ENCODE data around the gene CADPS. TPM values are rescaled to one million over a fixed set of nuclear protein-coding genes. Genes with fewer than 3 reads are reported as not detected.

Gene CADPS
- total RNA-seq, 1 donor from 2014 or later, result not detected

DNA sequence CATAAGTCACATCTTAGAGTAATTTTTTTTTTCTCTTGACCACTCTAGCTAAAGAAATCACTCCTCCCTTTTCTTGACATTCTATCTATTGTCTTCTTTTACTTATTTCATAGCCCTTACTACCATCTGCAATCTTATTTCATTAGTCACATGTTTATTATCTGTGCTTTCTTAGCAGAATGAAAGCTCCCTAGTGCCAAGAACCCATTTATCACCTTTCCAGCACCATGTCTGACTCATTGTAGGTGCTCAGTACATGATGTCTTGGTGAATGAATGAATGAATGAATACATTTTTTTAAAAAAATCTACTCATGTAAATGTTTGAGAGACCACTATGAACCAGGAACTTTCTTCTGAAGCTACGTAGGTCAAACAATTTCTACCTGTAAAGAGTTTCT is 157.2 kb downstream of the CADPS start:
- Mint-ChIP-seq H3K27ac (no peak overlapping the region), H3K36me3 (ENCODE audit: low read depth) (no peaks in the 10 kb centered on the region)
- intact Hi-C loops (cut with micrococcal nuclease), result no loop called here

DNA sequence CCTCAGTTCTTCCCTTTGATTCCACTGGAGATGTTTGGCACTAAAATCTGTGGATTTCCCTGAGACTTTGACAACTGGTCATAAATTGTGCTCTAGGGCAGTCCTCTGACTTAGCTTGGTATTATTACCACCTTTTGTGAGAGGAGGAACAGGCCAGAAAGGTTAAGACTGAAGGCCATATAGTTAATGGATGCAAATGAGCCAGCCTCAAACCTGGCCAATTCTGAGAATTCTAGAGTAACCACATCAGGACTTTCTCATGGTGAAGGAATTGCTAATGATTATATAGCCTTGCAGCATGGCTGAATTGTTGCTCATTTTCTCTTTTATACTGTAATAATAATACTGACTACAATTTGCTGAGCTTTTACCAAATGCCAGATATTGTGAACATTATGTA is 162.5 kb downstream of the CADPS start:
- intact Hi-C loops (cut with micrococcal nuclease), result no loop called here
- H3K27ac Mint-ChIP-seq, result no peak overlapping the region
- no peak for DNase-seq (ENCODE audit: low spot score)
- H3K36me3 Mint-ChIP-seq (ENCODE audit: low read depth), result no peaks in the 10 kb centered on the region
- H3K4me3 Mint-ChIP-seq (ENCODE audit: low read depth), result no peak overlapping the region
- no peaks in the 10 kb centered on the region for H3K9me3 Mint-ChIP-seq
- no peaks in the 10 kb centered on the region for H3K27me3 Mint-ChIP-seq (ENCODE audit: low read depth)
- no peaks in the 10 kb centered on the region for H3K4me1 Mint-ChIP-seq (ENCODE audit: low read depth)

More for the DNA sequence above, 157.2 kb downstream of the CADPS start:
- DNase-seq (ENCODE audit: low spot score), result no peak
- Mint-ChIP-seq H3K4me3 (ENCODE audit: low read depth) (no peak overlapping the region), H3K9me3 (no peaks in the 10 kb centered on the region), H3K4me1 (ENCODE audit: low read depth) (no peaks in the 10 kb centered on the region), H3K27me3 (ENCODE audit: low read depth) (no peaks in the 10 kb centered on the region)

DNA sequence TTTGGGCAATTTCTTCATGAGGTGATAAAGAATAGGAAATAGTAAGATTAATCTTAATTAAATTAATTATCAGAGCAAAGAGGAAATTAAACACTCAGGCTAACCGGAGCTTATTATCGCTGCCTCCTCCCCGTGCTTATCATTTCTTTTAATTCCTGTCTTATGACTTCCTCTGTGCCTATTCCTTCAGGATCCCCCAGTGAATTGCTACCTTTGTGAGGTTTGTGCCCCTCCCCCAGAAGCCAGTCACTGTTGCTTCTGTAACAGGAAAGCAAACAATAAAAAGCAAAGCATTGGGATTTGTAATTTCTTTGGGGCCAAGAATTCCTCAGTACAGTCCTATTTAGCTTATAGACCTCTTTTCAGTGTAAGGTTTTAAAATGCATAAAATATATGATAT is 164.5 kb downstream of the CADPS start:
- no peaks in the 10 kb centered on the region for H3K9me3 Mint-ChIP-seq
- no peak overlapping the region for H3K27ac Mint-ChIP-seq
- H3K36me3 Mint-ChIP-seq (ENCODE audit: low read depth), result no peaks in the 10 kb centered on the region
- no peak for DNase-seq (ENCODE audit: low spot score)
- H3K4me3 Mint-ChIP-seq (ENCODE audit: low read depth), result no peak overlapping the region
- H3K4me1 Mint-ChIP-seq (ENCODE audit: low read depth), result no peaks in the 10 kb centered on the region
- intact Hi-C loops (cut with micrococcal nuclease), result no loop called here
- no peaks in the 10 kb centered on the region for H3K27me3 Mint-ChIP-seq (ENCODE audit: low read depth)

DNA sequence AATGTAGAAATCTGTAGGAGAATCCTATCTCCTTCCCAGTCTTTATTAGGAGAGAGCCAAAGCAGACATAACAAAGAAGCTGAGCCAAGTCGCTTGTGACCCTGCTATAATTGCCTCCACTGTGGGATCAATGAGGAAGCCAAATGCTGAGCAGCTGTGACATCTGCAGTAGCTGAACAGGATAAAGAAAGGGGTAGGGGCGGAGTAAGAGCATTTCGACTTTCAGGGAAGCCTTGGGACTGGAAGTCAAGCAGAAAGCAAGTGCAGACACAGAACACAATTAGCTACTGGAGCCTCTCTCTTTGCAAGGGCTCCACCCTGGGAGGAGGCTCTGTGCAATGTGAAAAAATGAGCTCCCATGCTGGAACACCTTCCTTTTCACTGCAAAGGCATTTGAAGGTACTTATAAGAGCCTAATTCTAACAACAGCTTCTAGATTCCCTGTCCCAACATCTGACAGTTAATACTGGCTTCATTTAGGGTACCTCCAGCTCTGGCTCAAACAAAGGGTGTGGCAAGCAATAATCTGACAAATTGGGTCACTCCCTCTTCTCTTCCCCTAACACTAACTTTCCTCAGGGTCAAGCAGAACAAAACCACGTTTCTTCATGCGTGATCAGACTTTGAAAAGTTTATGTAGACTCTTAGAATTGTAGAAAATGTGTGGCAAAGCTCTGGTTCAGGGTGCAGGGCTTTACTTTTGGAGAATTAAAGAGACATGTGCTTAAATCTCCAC is 166.4 kb downstream of the CADPS start:
- Mint-ChIP-seq H3K36me3 (ENCODE audit: low read depth) (no peaks in the 10 kb centered on the region), H3K27me3 (ENCODE audit: low read depth) (no peaks in the 10 kb centered on the region), H3K4me1 (ENCODE audit: low read depth) (no peaks in the 10 kb centered on the region), H3K9me3 (no peaks in the 10 kb centered on the region), H3K27ac (no peak overlapping the region), H3K4me3 (ENCODE audit: low read depth) (no peak overlapping the region)
- intact Hi-C loops (cut with micrococcal nuclease), result no loop called here
- DNase-seq (ENCODE audit: low spot score), result no peak

DNA sequence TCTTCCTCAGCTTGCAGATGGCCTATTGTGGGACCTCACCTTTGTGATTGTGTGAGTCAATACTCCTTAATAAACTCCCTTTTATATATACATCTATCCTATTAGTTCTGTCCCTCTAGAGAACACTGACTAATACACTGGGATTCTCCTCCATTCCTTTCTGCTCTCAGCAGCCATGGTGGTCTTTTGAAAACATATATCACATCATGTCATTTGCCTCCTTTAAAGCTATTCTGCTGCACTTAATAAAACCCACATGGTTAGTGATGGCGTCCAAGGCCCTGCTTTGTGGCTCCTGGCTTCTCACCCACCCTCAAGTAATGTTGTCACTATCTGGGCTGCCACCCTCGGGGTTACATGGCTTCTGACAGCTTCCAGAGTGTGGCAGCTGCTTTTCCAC is 169.5 kb downstream of the CADPS start:
- intact Hi-C loops (cut with micrococcal nuclease), result no loop called here
- Mint-ChIP-seq H3K36me3 (ENCODE audit: low read depth) (no peaks in the 10 kb centered on the region), H3K9me3 (no peaks in the 10 kb centered on the region), H3K4me3 (ENCODE audit: low read depth) (no peak overlapping the region), H3K27me3 (ENCODE audit: low read depth) (no peaks in the 10 kb centered on the region), H3K27ac (no peak overlapping the region), H3K4me1 (ENCODE audit: low read depth) (no peaks in the 10 kb centered on the region)
- no peak for DNase-seq (ENCODE audit: low spot score)

DNA sequence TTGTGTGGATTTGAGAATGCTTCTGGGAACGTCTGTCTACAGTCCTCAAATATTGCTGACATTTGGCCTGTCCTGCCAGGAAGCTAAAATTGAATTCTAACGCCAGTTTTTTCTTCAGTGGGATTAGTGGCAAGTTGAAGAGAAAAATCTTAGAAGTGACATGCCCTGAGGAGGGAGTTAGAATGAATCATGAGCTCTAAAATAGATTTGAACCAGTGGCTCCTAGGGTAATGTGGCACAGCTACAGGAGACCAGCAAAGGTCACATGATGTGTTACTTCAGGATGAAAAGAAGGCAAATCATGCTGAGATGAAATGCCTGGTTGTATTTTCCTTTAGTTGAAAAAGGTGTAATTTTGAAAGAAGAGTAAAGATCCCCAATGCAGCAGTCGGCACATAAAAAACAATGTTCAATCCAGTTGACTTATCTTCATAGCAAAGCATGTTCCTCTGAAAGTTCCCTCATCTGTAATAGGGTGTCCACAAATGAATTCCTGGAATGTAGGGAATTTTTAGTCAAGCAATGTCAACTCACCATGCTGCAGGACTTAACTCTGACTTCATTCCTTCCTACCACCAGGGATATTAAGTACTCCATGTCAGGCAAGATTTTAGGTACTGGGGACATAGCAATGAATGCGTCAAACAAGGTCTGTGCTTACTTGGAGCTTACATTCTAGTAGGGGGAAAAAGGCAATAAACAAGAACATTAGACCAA is 171.6 kb downstream of the CADPS start:
- Mint-ChIP-seq H3K9me3 (no peaks in the 10 kb centered on the region), H3K27ac (no peak overlapping the region), H3K4me1 (ENCODE audit: low read depth) (no peaks in the 10 kb centered on the region), H3K4me3 (ENCODE audit: low read depth) (no peak overlapping the region), H3K27me3 (ENCODE audit: low read depth) (no peaks in the 10 kb centered on the region), H3K36me3 (ENCODE audit: low read depth) (no peaks in the 10 kb centered on the region)
- intact Hi-C loops (cut with micrococcal nuclease), result no loop called here
- no peak for DNase-seq (ENCODE audit: low spot score)

DNA sequence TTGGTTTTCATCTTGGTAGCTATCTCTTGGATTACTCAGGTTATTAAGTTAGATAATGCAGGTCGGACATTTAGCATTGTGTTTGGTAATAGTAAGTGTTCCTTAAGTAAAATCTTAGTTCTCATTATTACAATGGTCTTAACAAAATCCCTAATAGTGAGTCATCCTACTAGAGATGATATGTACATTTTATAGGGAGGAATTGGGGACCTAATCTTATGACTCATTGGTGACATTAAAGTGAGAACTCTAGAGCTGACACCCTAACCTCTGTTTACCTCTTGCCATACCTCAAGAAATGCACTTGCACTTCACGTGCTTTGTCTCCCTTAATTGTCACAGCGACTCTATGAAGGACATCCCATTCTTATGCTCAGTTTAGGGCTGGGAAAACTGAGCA is 174.9 kb downstream of the CADPS start:
- Mint-ChIP-seq H3K36me3 (ENCODE audit: low read depth) (no peaks in the 10 kb centered on the region), H3K9me3 (no peaks in the 10 kb centered on the region), H3K4me3 (ENCODE audit: low read depth) (no peak overlapping the region), H3K27me3 (ENCODE audit: low read depth) (no peaks in the 10 kb centered on the region), H3K27ac (no peak overlapping the region), H3K4me1 (ENCODE audit: low read depth) (no peaks in the 10 kb centered on the region)
- DNase-seq (ENCODE audit: low spot score), result no peak
- intact Hi-C loops (cut with micrococcal nuclease), result no loop called here

DNA sequence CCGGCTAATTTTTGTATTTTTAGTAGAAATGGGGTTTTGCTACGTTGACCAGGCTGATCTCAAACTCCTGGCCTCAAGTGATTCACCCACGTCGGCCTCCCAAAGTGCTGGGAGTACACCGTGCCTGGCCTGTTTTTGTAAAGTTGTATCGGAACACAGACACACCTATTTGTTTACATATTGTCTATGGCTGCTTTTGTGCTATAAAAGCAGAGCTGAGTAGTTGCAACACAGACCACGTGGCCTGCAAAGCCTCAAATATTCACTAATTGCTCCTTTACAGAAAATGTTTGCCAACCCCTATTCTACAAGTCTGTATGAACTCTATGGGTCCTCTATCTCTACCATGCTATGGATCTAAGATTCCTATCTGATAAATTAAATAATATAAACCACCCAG is 175.5 kb downstream of the CADPS start:
- no peaks in the 10 kb centered on the region for H3K27me3 Mint-ChIP-seq (ENCODE audit: low read depth)
- intact Hi-C loops (cut with micrococcal nuclease), result no loop called here
- no peak overlapping the region for H3K27ac Mint-ChIP-seq

DNA sequence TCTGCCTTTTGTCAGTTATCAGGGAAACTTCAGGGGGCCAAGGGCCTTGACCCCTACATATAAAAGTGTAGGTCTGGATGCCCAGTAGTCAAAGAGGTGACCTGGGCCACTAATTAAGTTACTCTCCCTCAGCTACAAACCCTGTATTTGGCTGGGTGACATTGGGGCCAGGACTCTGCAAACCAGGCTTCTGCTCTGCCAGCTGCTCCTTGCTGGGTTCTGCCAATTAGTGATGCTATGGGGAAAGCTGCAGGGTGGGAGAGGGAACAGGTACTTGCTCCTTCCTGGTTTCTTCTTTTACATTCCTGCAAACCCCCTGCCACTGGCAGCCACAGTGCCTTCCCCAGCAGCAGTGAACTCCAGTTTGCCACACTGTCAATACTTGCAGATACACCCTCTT is 179.2 kb downstream of the CADPS start:
- Mint-ChIP-seq H3K27me3 (ENCODE audit: low read depth) (no peaks in the 10 kb centered on the region), H3K4me3 (ENCODE audit: low read depth) (no peak overlapping the region), H3K9me3 (no peaks in the 10 kb centered on the region), H3K27ac (no peak overlapping the region), H3K4me1 (ENCODE audit: low read depth) (no peaks in the 10 kb centered on the region), H3K36me3 (ENCODE audit: low read depth) (no peaks in the 10 kb centered on the region)
- intact Hi-C loops (cut with micrococcal nuclease), result no loop called here
- DNase-seq (ENCODE audit: low spot score), result no peak

More for the DNA sequence above, 175.5 kb downstream of the CADPS start:
- Mint-ChIP-seq H3K9me3 (no peaks in the 10 kb centered on the region), H3K4me3 (ENCODE audit: low read depth) (no peak overlapping the region), H3K4me1 (ENCODE audit: low read depth) (no peaks in the 10 kb centered on the region), H3K36me3 (ENCODE audit: low read depth) (no peaks in the 10 kb centered on the region)
- no peak for DNase-seq (ENCODE audit: low spot score)

DNA sequence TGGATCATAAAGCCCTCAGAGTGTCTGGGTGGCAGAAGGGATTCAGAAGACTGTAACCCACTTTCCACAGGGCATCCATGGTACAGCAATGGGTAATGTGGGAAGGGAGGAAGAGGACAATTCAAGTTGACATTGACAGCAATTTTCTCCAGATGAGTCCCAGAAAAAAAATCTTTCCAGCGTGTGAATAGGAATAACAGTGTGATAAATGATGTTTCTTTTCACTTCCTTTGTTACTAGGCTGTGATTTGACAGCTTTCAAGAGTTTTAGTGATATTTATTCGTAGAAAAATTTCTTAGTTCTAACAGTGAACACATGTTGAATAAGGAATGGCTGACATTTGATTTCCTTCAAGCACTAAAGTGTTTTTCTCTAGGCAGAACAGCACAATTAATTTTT is 186.4 kb downstream of the CADPS start:
- Mint-ChIP-seq H3K27ac (no peak overlapping the region), H3K9me3 (no peaks in the 10 kb centered on the region), H3K4me3 (ENCODE audit: low read depth) (no peak overlapping the region), H3K4me1 (ENCODE audit: low read depth) (no peaks in the 10 kb centered on the region), H3K36me3 (ENCODE audit: low read depth) (no peaks in the 10 kb centered on the region), H3K27me3 (ENCODE audit: low read depth) (no peaks in the 10 kb centered on the region)
- DNase-seq (ENCODE audit: low spot score), result no peak
- intact Hi-C loops (cut with micrococcal nuclease), result no loop called here

DNA sequence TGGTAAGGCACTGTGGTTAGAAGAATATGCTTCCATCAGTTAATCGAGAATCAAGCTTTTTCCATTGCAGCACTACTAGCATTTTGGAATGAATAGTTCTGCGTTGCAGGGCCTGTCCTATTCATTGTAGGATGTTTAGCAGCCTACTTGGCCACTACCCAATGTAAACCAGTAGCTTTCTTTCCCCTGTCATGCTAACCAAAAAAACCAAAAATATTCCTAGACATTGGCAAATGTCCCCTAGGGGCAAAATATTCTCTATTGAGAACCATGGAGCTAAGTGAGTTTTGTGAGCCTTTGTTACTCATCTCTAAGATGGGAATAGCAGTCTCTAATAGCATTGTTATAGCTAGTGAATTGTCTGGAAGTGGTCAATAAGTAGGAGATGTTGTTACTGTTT is 187.2 kb downstream of the CADPS start:
- no peaks in the 10 kb centered on the region for H3K9me3 Mint-ChIP-seq
- H3K4me3 Mint-ChIP-seq (ENCODE audit: low read depth), result no peak overlapping the region
- H3K36me3 Mint-ChIP-seq (ENCODE audit: low read depth), result no peaks in the 10 kb centered on the region
- no peaks in the 10 kb centered on the region for H3K27me3 Mint-ChIP-seq (ENCODE audit: low read depth)
- intact Hi-C loops (cut with micrococcal nuclease), result no loop called here
- no peak overlapping the region for H3K27ac Mint-ChIP-seq
- no peaks in the 10 kb centered on the region for H3K4me1 Mint-ChIP-seq (ENCODE audit: low read depth)
- no peak for DNase-seq (ENCODE audit: low spot score)

DNA sequence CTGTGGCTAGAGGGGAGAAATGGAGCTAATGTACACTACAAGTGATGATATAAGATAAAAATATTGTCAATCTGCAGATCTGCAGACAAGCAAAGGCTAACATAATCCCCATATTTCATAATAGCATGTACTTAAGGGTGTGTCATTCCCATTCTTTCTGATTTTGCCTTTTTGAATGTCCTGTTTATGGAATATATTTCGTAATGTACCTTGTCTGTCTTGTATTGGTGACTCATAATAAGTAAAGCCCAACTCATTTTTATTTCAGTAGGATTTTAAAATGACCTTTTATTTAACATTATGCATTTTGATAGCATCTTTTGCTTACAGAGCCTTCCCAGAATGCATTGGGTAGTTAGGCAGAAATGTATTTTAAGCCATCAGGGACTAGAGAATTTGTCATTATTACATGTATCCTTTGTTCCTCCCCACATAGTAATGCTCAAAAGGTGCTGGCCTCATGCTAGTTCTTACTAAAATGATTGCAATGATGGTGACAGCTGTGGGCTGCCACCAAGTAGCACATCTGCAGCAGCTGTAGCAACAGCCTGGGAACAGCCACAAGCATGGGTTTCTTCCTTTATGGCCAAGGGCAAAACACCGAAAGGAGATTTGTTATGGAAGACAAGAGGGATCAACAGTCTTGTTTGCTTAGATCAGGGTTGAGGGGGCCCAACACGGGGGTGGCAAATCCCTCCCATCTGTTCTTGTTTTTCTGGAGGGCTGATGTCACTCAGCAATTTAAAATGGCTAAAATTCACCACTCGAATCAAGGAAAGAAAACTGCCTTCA is 188.5 kb downstream of the CADPS start:
- Mint-ChIP-seq H3K4me3 (ENCODE audit: low read depth) (no peak overlapping the region), H3K4me1 (ENCODE audit: low read depth) (no peaks in the 10 kb centered on the region), H3K9me3 (no peaks in the 10 kb centered on the region), H3K36me3 (ENCODE audit: low read depth) (no peaks in the 10 kb centered on the region), H3K27me3 (ENCODE audit: low read depth) (no peaks in the 10 kb centered on the region), H3K27ac (no peak overlapping the region)
- no peak for DNase-seq (ENCODE audit: low spot score)
- intact Hi-C loops (cut with micrococcal nuclease), result no loop called here

DNA sequence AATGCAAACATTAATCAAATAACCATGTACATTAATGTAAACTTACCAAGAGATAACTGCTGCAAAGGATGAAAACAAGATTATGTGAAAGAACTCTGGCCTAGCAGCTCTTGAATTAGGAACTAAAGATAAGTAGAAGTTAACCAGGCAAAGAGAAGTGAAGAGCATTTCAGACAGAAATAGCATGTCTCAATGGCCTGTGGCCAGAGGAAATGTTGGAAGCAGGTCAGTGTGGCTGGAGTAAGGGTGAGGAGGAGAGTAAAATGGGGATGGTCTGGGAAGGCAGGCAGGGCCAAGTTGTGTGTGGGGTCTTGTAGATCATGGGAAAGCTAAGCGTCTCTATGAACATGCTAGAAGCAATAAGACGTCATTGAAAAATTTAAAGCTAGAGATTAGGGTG is 192.4 kb downstream of the CADPS start:
- no peaks in the 10 kb centered on the region for H3K9me3 Mint-ChIP-seq
- H3K27me3 Mint-ChIP-seq (ENCODE audit: low read depth), result no peaks in the 10 kb centered on the region
- no peak for DNase-seq (ENCODE audit: low spot score)
- H3K4me1 Mint-ChIP-seq (ENCODE audit: low read depth), result no peaks in the 10 kb centered on the region
- no peak overlapping the region for H3K27ac Mint-ChIP-seq
- no peaks in the 10 kb centered on the region for H3K36me3 Mint-ChIP-seq (ENCODE audit: low read depth)
- H3K4me3 Mint-ChIP-seq (ENCODE audit: low read depth), result no peak overlapping the region
- intact Hi-C loops (cut with micrococcal nuclease), result no loop called here
